HepG2 (cell line): ENCODE data around the gene PDLIM7. TPM values are rescaled to one million over a fixed set of nuclear protein-coding genes. Genes with fewer than 3 reads are reported as not detected.

Experiments
- ATAC-seq: fragments of 200-7000 bp; cut with Tn5 transposase; 3 replicates; pipeline ENCODE4 v1.9.1; 2020; ENCODE audit warnings: mild to moderate bottlenecking, moderate library complexity
- BruUV-seq: library from RNA; stranded (reverse); fragments of 400-500 nt; replicated peaks from 2 replicates; lab custom pipeline; 2021; lab: Mats Ljungman, UMichigan
- CTCF ChIA-PET: fragments of 300-600 bp; formaldehyde crosslinking; extraction: SDS; loops from one replicate; lab custom pipeline; 2021; ENCODE audit warnings: low total read pairs, inconsistent platforms, low intra/inter-chr PET ratio; lab: Yijun Ruan, JAX
- POLR2A ChIA-PET: fragments of 350-600 bp; sonication (Branson Sonifier 250); formaldehyde crosslinking; loops from one replicate; lab custom pipeline; 2020; ENCODE audit warnings: antibody characterized with exemption, inconsistent platforms; lab: Yijun Ruan, JAX
- DNase-seq: peaks from one replicate; pipeline ENCODE4 v3.0.0-alpha.2; 2015; ENCODE audit warnings: low spot score
- FAIRE-seq: peaks from 3 replicates; lab custom pipeline; 2011; peaks lifted over from hg19 to GRCh38; lab: Jason Lieb, UNC
- H2AFZ ChIP-seq: one replicate; pipeline ENCODE4 v1.6.1; 2011; ENCODE audit warnings: low read length, inconsistent platforms
- H3K27ac ChIP-seq: fragments of 300-600 bp; 3 replicates; pipeline ENCODE4 v1.8.0; 2011; ENCODE audit warnings: mixed run types, mild to moderate bottlenecking, mixed read lengths, low read length, inconsistent platforms; ENCODE audit not compliant: insufficient read depth; ENCODE audit errors: extremely low read length
- H3K27me3 ChIP-seq, 2 experiments: fragments of 200-600 bp in 1 of 2; 2 replicates in 1 of 2; 3 replicates in 1 of 2; pipeline versions ENCODE4 v1.6.0 to v1.8.0; 2011; ENCODE audit warnings: low read length in 2 of 2, mild to moderate bottlenecking in 2 of 2, moderate library complexity in 2 of 2, inconsistent platforms in 1 of 2; ENCODE audit not compliant: insufficient read depth in 2 of 2, control insufficient read depth in 1 of 2
- H3K36me3 ChIP-seq, 2 experiments: fragments of 200-600 bp in 1 of 2; replicated peaks in 1 of 2; 2 replicates in 1 of 2; 3 replicates in 1 of 2; pipeline versions ENCODE4 v1.5.1 to v1.8.0; 2011; ENCODE audit warnings: low read length in 2 of 2, inconsistent platforms in 1 of 2; ENCODE audit not compliant: insufficient read depth in 2 of 2, control insufficient read depth in 1 of 2
- H3K4me1 ChIP-seq: 2 replicates; pipeline ENCODE4 v1.5.1; 2012; ENCODE audit warnings: low read length, inconsistent platforms; ENCODE audit not compliant: insufficient read depth
- H3K4me2 ChIP-seq: 2 replicates; pipeline ENCODE4 v1.6.0; 2011; ENCODE audit warnings: low read depth, low read length, inconsistent platforms
- H3K4me3 ChIP-seq, 3 experiments: fragments of 200-600 bp in 1 of 3; sonication (generic), shearing (Covaris generic) in 1 of 3; replicated peaks in 1 of 3; 2 replicates each; pipeline ENCODE4 v1.5.1; 2011 to 2016; ENCODE audit warnings: low read length in 3 of 3, inconsistent platforms in 2 of 3, low read depth in 2 of 3, mild to moderate bottlenecking in 2 of 3, control low read depth in 1 of 3, mixed read lengths in 1 of 3; ENCODE audit not compliant: insufficient read depth in 1 of 3
- H3K79me2 ChIP-seq: one replicate; pipeline ENCODE4 v1.6.1; 2011; ENCODE audit warnings: low read length, inconsistent platforms; ENCODE audit not compliant: insufficient read depth
- H3K9ac ChIP-seq: 2 replicates; pipeline ENCODE4 v1.6.0; 2011; ENCODE audit warnings: mild to moderate bottlenecking, low read depth, low read length, inconsistent platforms; ENCODE audit not compliant: insufficient read depth
- H3K9me3 ChIP-seq: 2 replicates; pipeline ENCODE4 v1.5.1; 2012; ENCODE audit warnings: mild to moderate bottlenecking, low read length
- H4K20me1 ChIP-seq: 2 replicates; pipeline ENCODE4 v1.6.0; 2011; ENCODE audit warnings: inconsistent platforms, mild to moderate bottlenecking, low read length, moderate library complexity; ENCODE audit not compliant: insufficient read depth
- HOXA5 ChIP-seq: sonication (generic); formaldehyde crosslinking; IDR thresholded peaks from 2 replicates; pipeline ENCODE4 v1.4.0; 2020; ENCODE audit warnings: missing genetic modification reagents
- RELA ChIP-seq: sonication (generic); formaldehyde crosslinking; IDR thresholded peaks from 2 replicates; pipeline ENCODE4 v1.4.0; 2020; ENCODE audit warnings: missing genetic modification reagents
- SIN3B ChIP-seq: fragments of 150-350 bp; IDR thresholded peaks from 2 replicates; pipeline ENCODE4 v1.6.1; 2014; ENCODE audit warnings: low read length
- SNAI1 ChIP-seq: sonication (generic); formaldehyde crosslinking; IDR thresholded peaks from 2 replicates; pipeline ENCODE4 v1.5.0; 2020; ENCODE audit warnings: mild to moderate bottlenecking, missing genetic modification reagents, borderline replicate concordance
- TOE1 ChIP-seq: sonication (generic); formaldehyde crosslinking; IDR thresholded peaks from 2 replicates; pipeline ENCODE4 v1.4.0; 2020; ENCODE audit warnings: mild to moderate bottlenecking, missing genetic modification reagents
- ZNF629 ChIP-seq: sonication (generic); formaldehyde crosslinking; conservative IDR thresholded peaks from 2 replicates; pipeline ENCODE4 v1.5.0; 2020; ENCODE audit warnings: missing genetic modification reagents
- WGBS: methylation state at CpG from one replicate; pipeline ENCODE4 v1.1.6; 2017; ENCODE audit warnings: low lambda C conversion rate; 5-methylcytosine and 5-hydroxymethylcytosine counted together
- in situ Hi-C: cut with HindIII; loops from 2 replicates; pipeline ENCODE4 v1.10.0; 2017; ENCODE audit warnings: low pct_unique_long_range_greater_than_20kb; ENCODE audit not compliant: extremely low pct_ligation_motif_present
- intact Hi-C: fragments of 100-400 bp; cut with micrococcal nuclease; formaldehyde crosslinking; loops from one replicate; pipeline ENCODE4 v1.10.0; 2022; ENCODE audit not compliant: unreplicated experiment
- polyA plus RNA-seq, 8 experiments: library from polyadenylated mRNA; depleted of rRNA in 3 of 8; stranded (reverse) in 7 of 8; unstranded in 1 of 8; fragments of >200 nt; fragmentation: Illumina TruSeq in 4 of 8; extraction: Trizol in 4 of 8; gene quantifications; 2 replicates each; pipeline versions ENCODE4 v1.2.1 to v1.2.3, GENCODE V29; 2011 to 2016; ENCODE audit warnings: low read depth in 4 of 8, missing spikeins in 1 of 8, mixed read lengths in 1 of 8; ENCODE audit not compliant: insufficient read depth in 1 of 8
- total RNA-seq, 5 experiments: library from RNA; depleted of rRNA; stranded (reverse); fragments of >200 nt; fragmentation: Illumina TruSeq; extraction: Trizol; gene quantifications; 2 replicates each; pipeline ENCODE4 v1.2.3, GENCODE V29; 2016; ENCODE audit warnings: low read depth in 1 of 5
- TF ChIP-seq, protein P1 (sequence below): sonication (generic); formaldehyde crosslinking; IDR thresholded peaks from 2 replicates; pipeline ENCODE4 v1.5.0; 2020; ENCODE audit warnings: missing genetic modification reagents
- TF ChIP-seq, protein P2 (sequence below): sonication (generic); formaldehyde crosslinking; IDR thresholded peaks from 2 replicates; pipeline ENCODE4 v1.8.1; 2022; ENCODE audit warnings: mild to moderate bottlenecking, missing genetic modification reagents
- TF ChIP-seq, protein P3 (sequence below): sonication (generic); formaldehyde crosslinking; IDR thresholded peaks from 2 replicates; pipeline ENCODE4 v1.4.0; 2020; ENCODE audit warnings: missing genetic modification reagents, borderline replicate concordance

PDLIM7 gene
- total and polyA plus RNA-seq, 2 of the 13 experiments (the other 11 are each of a cell fraction or from before 2014, with no cell fraction given), result 21.1 to 31.3 TPM

DNA sequence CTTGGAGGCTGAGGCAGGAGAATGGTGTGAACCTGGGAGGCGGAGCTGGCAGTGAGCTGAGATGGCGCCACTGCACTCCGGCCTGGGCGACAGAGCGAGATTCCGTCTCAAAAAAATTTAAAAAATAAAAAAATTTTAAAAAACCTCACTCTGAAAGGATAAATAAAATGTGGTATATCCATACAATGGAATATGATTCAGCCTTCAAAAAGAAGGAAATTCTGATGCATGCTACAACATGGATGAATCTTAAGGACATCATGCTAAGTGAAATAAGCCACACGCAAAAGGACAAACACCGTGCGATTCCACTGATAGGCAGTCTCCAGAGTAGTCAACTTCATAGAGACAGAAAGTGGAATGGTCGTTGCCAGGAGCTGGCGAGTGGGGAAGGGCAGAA is 32.4 kb downstream of the PDLIM7 start:
- no peak overlapping the region for H3K4me2 ChIP-seq
- H2AFZ ChIP-seq, result no peak overlapping the region
- peaks cover 6 to 16% of the 10 kb centered on the region in 2 experiments; a peak in 3 of 5 replicates for H3K36me3 ChIP-seq
- no peak for FAIRE-seq
- ChIA-PET POLR2A (no interaction called here), CTCF (no interaction called here)
- no peaks in the 10 kb centered on the region for H3K79me2 ChIP-seq
- H4K20me1 ChIP-seq, result peaks cover 8% of the 10 kb centered on the region; the same call in 1 of the 2 replicates
- no peaks in the 10 kb centered on the region for H3K9me3 ChIP-seq
- in situ Hi-C loops, result loop anchor here (25.0 kb wide), 1 partner anchor 353 kb away; no protein-coding TSS in a partner anchor
- no TSS peak for BruUV-seq
- no peaks in the 10 kb centered on the region for H3K27me3 ChIP-seq
- 99% methylated on average over 11 of the region's 11 CpGs for WGBS
- H3K4me3 ChIP-seq, result no peak overlapping the region
- TF ChIP-seq RELA (CRISPR knock-in tag), result no peak
- TF ChIP-seq, protein P1, sequence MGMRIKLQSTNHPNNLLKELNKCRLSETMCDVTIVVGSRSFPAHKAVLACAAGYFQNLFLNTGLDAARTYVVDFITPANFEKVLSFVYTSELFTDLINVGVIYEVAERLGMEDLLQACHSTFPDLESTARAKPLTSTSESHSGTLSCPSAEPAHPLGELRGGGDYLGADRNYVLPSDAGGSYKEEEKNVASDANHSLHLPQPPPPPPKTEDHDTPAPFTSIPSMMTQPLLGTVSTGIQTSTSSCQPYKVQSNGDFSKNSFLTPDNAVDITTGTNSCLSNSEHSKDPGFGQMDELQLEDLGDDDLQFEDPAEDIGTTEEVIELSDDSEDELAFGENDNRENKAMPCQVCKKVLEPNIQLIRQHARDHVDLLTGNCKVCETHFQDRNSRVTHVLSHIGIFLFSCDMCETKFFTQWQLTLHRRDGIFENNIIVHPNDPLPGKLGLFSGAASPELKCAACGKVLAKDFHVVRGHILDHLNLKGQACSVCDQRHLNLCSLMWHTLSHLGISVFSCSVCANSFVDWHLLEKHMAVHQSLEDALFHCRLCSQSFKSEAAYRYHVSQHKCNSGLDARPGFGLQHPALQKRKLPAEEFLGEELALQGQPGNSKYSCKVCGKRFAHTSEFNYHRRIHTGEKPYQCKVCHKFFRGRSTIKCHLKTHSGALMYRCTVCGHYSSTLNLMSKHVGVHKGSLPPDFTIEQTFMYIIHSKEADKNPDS (CRISPR knock-in tag), result no peak
- TF ChIP-seq, protein P2, sequence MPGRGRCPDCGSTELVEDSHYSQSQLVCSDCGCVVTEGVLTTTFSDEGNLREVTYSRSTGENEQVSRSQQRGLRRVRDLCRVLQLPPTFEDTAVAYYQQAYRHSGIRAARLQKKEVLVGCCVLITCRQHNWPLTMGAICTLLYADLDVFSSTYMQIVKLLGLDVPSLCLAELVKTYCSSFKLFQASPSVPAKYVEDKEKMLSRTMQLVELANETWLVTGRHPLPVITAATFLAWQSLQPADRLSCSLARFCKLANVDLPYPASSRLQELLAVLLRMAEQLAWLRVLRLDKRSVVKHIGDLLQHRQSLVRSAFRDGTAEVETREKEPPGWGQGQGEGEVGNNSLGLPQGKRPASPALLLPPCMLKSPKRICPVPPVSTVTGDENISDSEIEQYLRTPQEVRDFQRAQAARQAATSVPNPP (CRISPR knock-in tag), result no peak
- TF ChIP-seq HOXA5, result no peak
- no peak for TF ChIP-seq SIN3B
- TF ChIP-seq ZNF629 (CRISPR knock-in tag), result no peak
- TF ChIP-seq, protein P3, sequence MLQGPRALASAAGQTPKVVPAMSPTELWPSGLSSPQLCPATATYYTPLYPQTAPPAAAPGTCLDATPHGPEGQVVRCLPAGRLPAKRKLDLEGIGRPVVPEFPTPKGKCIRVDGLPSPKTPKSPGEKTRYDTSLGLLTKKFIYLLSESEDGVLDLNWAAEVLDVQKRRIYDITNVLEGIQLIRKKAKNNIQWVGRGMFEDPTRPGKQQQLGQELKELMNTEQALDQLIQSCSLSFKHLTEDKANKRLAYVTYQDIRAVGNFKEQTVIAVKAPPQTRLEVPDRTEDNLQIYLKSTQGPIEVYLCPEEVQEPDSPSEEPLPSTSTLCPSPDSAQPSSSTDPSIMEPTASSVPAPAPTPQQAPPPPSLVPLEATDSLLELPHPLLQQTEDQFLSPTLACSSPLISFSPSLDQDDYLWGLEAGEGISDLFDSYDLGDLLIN, result no peak
- no peak for TF ChIP-seq TOE1 (CRISPR knock-in tag)
- no peak for TF ChIP-seq SNAI1
- intact Hi-C loops, result no loop called here
- no peak for ATAC-seq
- no peak for DNase-seq
- no peaks in the 10 kb centered on the region for H3K4me1 ChIP-seq
- H3K27ac ChIP-seq, result no peak overlapping the region
- no peak overlapping the region for H3K9ac ChIP-seq
